GM20000 (cell line): ENCODE data around the gene ENTPD6.

ENCODE experiments used
- DNase-seq: peaks from one replicate; pipeline ENCODE4 v3.0.0; 2012; ENCODE audit warnings: low spot score
- CTCF ChIP-seq: IDR thresholded peaks from 2 replicates; pipeline ENCODE4 v1.5.1; 2012; ENCODE audit warnings: mild to moderate bottlenecking, control low read depth; ENCODE audit errors: extremely low read depth, missing control alignments

Gene ENTPD6

GRCh38 chr20:25221592-25222460 lies 26.3 kb downstream of the ENTPD6 start:
- DNase-seq, result no peak
- TF ChIP-seq CTCF, result no peak

GRCh38 chr20:25222461-25223178 lies 27.1 kb downstream of the ENTPD6 start:
- TF ChIP-seq CTCF, result no peak
- DNase-seq, result no peak

GRCh38 chr20:25223179-25223661 lies 27.7 kb downstream of the ENTPD6 start:
- no peak for TF ChIP-seq CTCF
- no peak for DNase-seq

- no peak for DNase-seq
Observed at GRCh38 chr20:25223765-25224720, 28.5 kb downstream of the ENTPD6 start.

GRCh38 chr20:25224941-25225340 lies 29.4 kb downstream of the ENTPD6 start:
- DNase-seq, result no peak
- no peak for TF ChIP-seq CTCF

More at GRCh38 chr20:25223765-25224720, 28.5 kb downstream of the ENTPD6 start:
- TF ChIP-seq CTCF, result no peak

- TF ChIP-seq CTCF, result no peak
- DNase-seq, result no peak
Observed at GRCh38 chr20:25225642-25226432, 30.3 kb downstream of the ENTPD6 start.
